Prostate gland (tissue), 2 donors: ENCODE data around the gene HRCT1.

Source experiments
- CTCF ChIP-seq, 4 experiments: fragments of 200-600 bp in 2 of 4; fragments of 450-650 bp in 2 of 4; sonication (generic) in 2 of 4; IDR thresholded peaks; 1 replicate in 3 of 4; 2 replicates in 1 of 4; pipeline ENCODE4 v1.5.1; 2016 to 2019; ENCODE audit warnings: antibody characterized with exemption in 4 of 4, mild to moderate bottlenecking in 2 of 4, moderate library complexity in 2 of 4
- POLR2A ChIP-seq: fragments of 450-650 bp; IDR thresholded peaks from one replicate; pipeline ENCODE4 v1.6.1; 2016; ENCODE audit warnings: antibody characterized with exemption, mild to moderate bottlenecking

GRCh38 chr9:35917261-35917660, 11.3 kb downstream of the HRCT1 start:
- TF ChIP-seq POLR2A, result no peak
- no peak for TF ChIP-seq CTCF (IDR thresholded peaks at IDR 0.05)
